GM18868 (cell line): ENCODE measurements around the gene PROK1.

Experiments
- ATAC-seq: cut with Tn5 transposase; IDR thresholded peaks from one replicate; pipeline ENCODE4 v1.9.1; 2021; ENCODE audit warnings: mild to moderate bottlenecking, moderate library complexity; ENCODE audit not compliant: unreplicated experiment

Gene PROK1

GRCh38 chr1:110464340-110464739, 13.4 kb downstream of the PROK1 start:
- ATAC-seq, result no peak

GRCh38 chr1:110465038-110465813, 14.3 kb downstream of the PROK1 start:
- no peak for ATAC-seq

- no peak for ATAC-seq
Measured at GRCh38 chr1:110465814-110466380, 14.9 kb downstream of the PROK1 start.

GRCh38 chr1:110466646-110467280, 15.8 kb downstream of the PROK1 start:
- ATAC-seq, result no peak

- no peak for ATAC-seq
Measured at GRCh38 chr1:110471131-110471530, 20.2 kb downstream of the PROK1 start.

GRCh38 chr1:110472546-110472945, 21.6 kb downstream of the PROK1 start:
- ATAC-seq, result no peak

GRCh38 chr1:110474444-110474843, 23.5 kb downstream of the PROK1 start:
- no peak for ATAC-seq

GRCh38 chr1:110475362-110476027, 24.5 kb downstream of the PROK1 start:
- no peak for ATAC-seq

GRCh38 chr1:110476028-110476765, 25.2 kb downstream of the PROK1 start:
- ATAC-seq, result no peak

GRCh38 chr1:110477041-110477440, 26.1 kb downstream of the PROK1 start:
- ATAC-seq, result no peak

GRCh38 chr1:110477445-110477957, 26.6 kb downstream of the PROK1 start:
- ATAC-seq, result no peak

GRCh38 chr1:110477967-110478640, 27.2 kb downstream of the PROK1 start:
- ATAC-seq, result no peak

GRCh38 chr1:110478886-110479285, 27.9 kb downstream of the PROK1 start:
- no peak for ATAC-seq

GRCh38 chr1:110480356-110481096, 29.6 kb downstream of the PROK1 start:
- ATAC-seq, result no peak

GRCh38 chr1:110481968-110482623, 31.1 kb downstream of the PROK1 start:
- no peak for ATAC-seq

- ATAC-seq, result no peak
Measured at GRCh38 chr1:110482662-110483307, 31.8 kb downstream of the PROK1 start.

GRCh38 chr1:110483308-110483685, 32.3 kb downstream of the PROK1 start:
- ATAC-seq, result no peak

- ATAC-seq, result no peak
Measured at GRCh38 chr1:110484801-110485200, 33.9 kb downstream of the PROK1 start.
